ENCODE data around the gene MARF1.

MARF1 gene

DNA sequence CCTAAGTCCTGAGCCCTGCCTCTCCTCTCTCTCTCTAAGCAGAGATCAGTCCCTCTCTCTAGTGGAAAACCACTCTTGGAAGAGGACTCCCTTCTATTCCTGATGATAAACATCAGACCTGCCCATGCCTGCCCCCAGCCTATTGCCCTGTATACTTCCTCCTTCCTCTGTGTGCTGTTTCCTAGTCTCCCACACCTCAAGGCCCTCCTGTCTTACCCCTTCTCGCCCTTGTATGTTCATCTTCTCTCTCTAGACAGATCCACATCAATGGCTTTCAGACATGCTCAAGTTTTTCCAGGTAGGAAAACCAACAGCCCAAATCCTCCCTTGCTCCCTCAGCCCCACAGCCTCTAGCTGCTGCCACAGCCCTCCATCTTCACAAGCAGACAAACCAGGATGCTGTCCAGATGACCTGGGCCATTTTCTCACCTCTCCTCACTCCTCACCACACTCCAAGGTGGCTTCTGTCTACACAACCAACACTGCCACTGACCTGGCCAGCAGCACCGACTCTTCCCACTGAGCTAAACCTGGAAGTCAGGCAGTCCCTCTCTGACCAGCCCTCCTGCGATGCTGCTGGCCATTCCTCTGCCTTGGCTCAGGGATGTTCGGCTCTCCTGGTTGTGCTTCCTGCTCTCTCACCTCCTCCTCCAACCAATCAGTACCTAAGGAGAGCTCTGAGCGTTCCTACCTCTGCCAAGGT, 36.3 kb downstream of the MARF1 start:
- no peaks in the 10 kb centered on the region for H3K9me3 ChIP-seq (ENCODE audit: control insufficient read depth, insufficient read depth, low read length)
- no peaks in the 10 kb centered on the region for H3K27me3 ChIP-seq (ENCODE audit: control insufficient read depth, insufficient read depth, low read length)
- H3K27ac ChIP-seq (ENCODE audit: low read depth, low read length) = no peak overlapping the region
- H3K4me1 ChIP-seq (ENCODE audit: control insufficient read depth, insufficient read depth, low read length) = no peaks in the 10 kb centered on the region
- H3K4me3 ChIP-seq (ENCODE audit: low read depth, low read length) = no peak overlapping the region
- peaks cover 79% of the 10 kb centered on the region for H3K36me3 ChIP-seq (ENCODE audit: control insufficient read depth, insufficient read depth, low read length)
- no peak overlapping the region for H3K9ac ChIP-seq (ENCODE audit: low read depth, low read length)

GRCh38 chr16:15605839-15606517, 37.0 kb downstream of the MARF1 start:
- Histone ChIP-seq H3K36me3 (ENCODE audit: control insufficient read depth, insufficient read depth, low read length) (peaks cover 78% of the 10 kb centered on the region), H3K27ac (ENCODE audit: low read depth, low read length) (no peak overlapping the region), H3K4me1 (ENCODE audit: control insufficient read depth, insufficient read depth, low read length) (peaks cover 4% of the 10 kb centered on the region; the same call in 1 of the 2 replicates), H3K9me3 (ENCODE audit: control insufficient read depth, insufficient read depth, low read length) (no peaks in the 10 kb centered on the region), H3K27me3 (ENCODE audit: control insufficient read depth, insufficient read depth, low read length) (no peaks in the 10 kb centered on the region), H3K4me3 (ENCODE audit: low read depth, low read length) (no peak overlapping the region), H3K9ac (ENCODE audit: low read depth, low read length) (no peak overlapping the region)

GRCh38 chr16:15604460-15605440, 38.2 kb downstream of the MARF1 start:
- Histone ChIP-seq H3K9ac (ENCODE audit: low read depth, low read length) (no peak overlapping the region), H3K9me3 (ENCODE audit: control insufficient read depth, insufficient read depth, low read length) (no peaks in the 10 kb centered on the region), H3K4me1 (ENCODE audit: control insufficient read depth, insufficient read depth, low read length) (peaks cover 6% of the 10 kb centered on the region; the same call in 1 of the 2 replicates), H3K4me3 (ENCODE audit: low read depth, low read length) (no peak overlapping the region), H3K27me3 (ENCODE audit: control insufficient read depth, insufficient read depth, low read length) (no peaks in the 10 kb centered on the region), H3K27ac (ENCODE audit: low read depth, low read length) (no peak overlapping the region), H3K36me3 (ENCODE audit: control insufficient read depth, insufficient read depth, low read length) (peaks cover 77% of the 10 kb centered on the region)

GRCh38 chr16:15602285-15603044, 40.5 kb downstream of the MARF1 start:
- Histone ChIP-seq H3K4me3 (ENCODE audit: low read depth, low read length) (no peak overlapping the region), H3K36me3 (ENCODE audit: control insufficient read depth, insufficient read depth, low read length) (peaks cover 76% of the 10 kb centered on the region), H3K9ac (ENCODE audit: low read depth, low read length) (no peak overlapping the region), H3K4me1 (ENCODE audit: control insufficient read depth, insufficient read depth, low read length) (peaks cover 6% of the 10 kb centered on the region; the same call in 1 of the 2 replicates), H3K9me3 (ENCODE audit: control insufficient read depth, insufficient read depth, low read length) (no peaks in the 10 kb centered on the region), H3K27me3 (ENCODE audit: control insufficient read depth, insufficient read depth, low read length) (no peaks in the 10 kb centered on the region), H3K27ac (ENCODE audit: low read depth, low read length) (no peak overlapping the region)

GRCh38 chr16:15601212-15601879, 41.6 kb downstream of the MARF1 start:
- H3K9ac ChIP-seq (ENCODE audit: low read depth, low read length) = no peak overlapping the region
- peaks cover 82% of the 10 kb centered on the region for H3K36me3 ChIP-seq (ENCODE audit: control insufficient read depth, insufficient read depth, low read length)
- no peak overlapping the region for H3K27ac ChIP-seq (ENCODE audit: low read depth, low read length)
- no peaks in the 10 kb centered on the region for H3K9me3 ChIP-seq (ENCODE audit: control insufficient read depth, insufficient read depth, low read length)
- no peak overlapping the region for H3K4me3 ChIP-seq (ENCODE audit: low read depth, low read length)
- peaks cover 6% of the 10 kb centered on the region; the same call in 1 of the 2 replicates for H3K4me1 ChIP-seq (ENCODE audit: control insufficient read depth, insufficient read depth, low read length)
- H3K27me3 ChIP-seq (ENCODE audit: control insufficient read depth, insufficient read depth, low read length) = no peaks in the 10 kb centered on the region

- Histone ChIP-seq H3K4me3 (ENCODE audit: low read depth, low read length) (no peak overlapping the region), H3K27ac (ENCODE audit: low read depth, low read length) (no peak overlapping the region), H3K9me3 (ENCODE audit: control insufficient read depth, insufficient read depth, low read length) (no peaks in the 10 kb centered on the region), H3K4me1 (ENCODE audit: control insufficient read depth, insufficient read depth, low read length) (peaks cover 6% of the 10 kb centered on the region; the same call in 1 of the 2 replicates), H3K36me3 (ENCODE audit: control insufficient read depth, insufficient read depth, low read length) (peaks cover 92% of the 10 kb centered on the region), H3K27me3 (ENCODE audit: control insufficient read depth, insufficient read depth, low read length) (no peaks in the 10 kb centered on the region), H3K9ac (ENCODE audit: low read depth, low read length) (no peak overlapping the region)
Observed at GRCh38 chr16:15599303-15600070, 43.5 kb downstream of the MARF1 start.

- no peaks in the 10 kb centered on the region for H3K9me3 ChIP-seq (ENCODE audit: control insufficient read depth, insufficient read depth, low read length)
- H3K27me3 ChIP-seq (ENCODE audit: control insufficient read depth, insufficient read depth, low read length) = no peaks in the 10 kb centered on the region
- H3K9ac ChIP-seq (ENCODE audit: low read depth, low read length) = no peak overlapping the region
- no peak overlapping the region for H3K4me3 ChIP-seq (ENCODE audit: low read depth, low read length)
- H3K4me1 ChIP-seq (ENCODE audit: control insufficient read depth, insufficient read depth, low read length) = peaks cover 6% of the 10 kb centered on the region; the same call in 1 of the 2 replicates
- no peak overlapping the region for H3K27ac ChIP-seq (ENCODE audit: low read depth, low read length)
- H3K36me3 ChIP-seq (ENCODE audit: control insufficient read depth, insufficient read depth, low read length) = peaks cover 90% of the 10 kb centered on the region
Observed at GRCh38 chr16:15598648-15599190, 44.2 kb downstream of the MARF1 start.

DNA sequence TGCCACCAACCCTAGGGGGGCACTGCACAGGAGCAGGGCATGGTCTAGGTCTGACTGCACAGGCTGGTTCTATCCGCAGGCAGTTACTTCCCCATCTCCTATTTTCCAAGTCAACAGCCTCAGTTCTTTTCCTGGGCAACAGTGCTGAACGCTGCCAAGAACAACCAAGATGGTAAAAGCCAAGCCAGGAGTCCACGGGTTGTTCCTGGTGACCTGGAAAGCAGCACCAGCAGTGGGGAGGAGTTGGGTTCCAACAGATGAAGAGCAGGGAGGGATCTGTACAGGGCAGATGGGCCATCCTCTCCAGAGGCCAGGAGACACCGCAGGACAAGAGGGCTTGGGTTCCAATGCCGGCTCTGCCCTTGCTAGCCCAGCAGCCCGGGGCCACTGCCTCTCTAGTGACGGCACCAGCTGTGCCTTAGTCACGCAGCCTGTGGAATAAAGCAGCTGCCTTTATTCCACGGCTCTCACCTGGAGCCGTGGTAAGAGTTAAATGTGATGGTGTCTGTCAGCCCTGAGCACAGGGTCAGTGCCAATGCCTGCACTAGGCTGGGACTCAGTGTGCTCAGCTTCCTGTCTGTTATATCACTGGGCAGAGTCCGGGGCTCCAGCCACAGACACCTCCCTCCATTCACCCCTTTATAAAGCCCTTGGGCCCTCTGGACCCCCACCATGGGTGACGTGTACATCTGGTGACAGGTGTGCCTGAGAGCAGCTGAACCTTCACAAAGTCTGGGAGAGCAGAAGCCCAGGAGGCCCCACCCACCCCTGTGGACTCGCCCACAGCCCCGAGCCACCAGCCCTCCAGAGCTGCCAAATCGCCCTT, 44.9 kb downstream of the MARF1 start:
- no peak overlapping the region for H3K27ac ChIP-seq (ENCODE audit: low read depth, low read length)
- peaks cover 6% of the 10 kb centered on the region; the same call in 1 of the 2 replicates for H3K4me1 ChIP-seq (ENCODE audit: control insufficient read depth, insufficient read depth, low read length)
- H3K27me3 ChIP-seq (ENCODE audit: control insufficient read depth, insufficient read depth, low read length) = no peaks in the 10 kb centered on the region
- H3K4me3 ChIP-seq (ENCODE audit: low read depth, low read length) = no peak overlapping the region
- H3K36me3 ChIP-seq (ENCODE audit: control insufficient read depth, insufficient read depth, low read length) = peaks cover 83% of the 10 kb centered on the region
- H3K9ac ChIP-seq (ENCODE audit: low read depth, low read length) = no peak overlapping the region
- no peaks in the 10 kb centered on the region for H3K9me3 ChIP-seq (ENCODE audit: control insufficient read depth, insufficient read depth, low read length)

DNA sequence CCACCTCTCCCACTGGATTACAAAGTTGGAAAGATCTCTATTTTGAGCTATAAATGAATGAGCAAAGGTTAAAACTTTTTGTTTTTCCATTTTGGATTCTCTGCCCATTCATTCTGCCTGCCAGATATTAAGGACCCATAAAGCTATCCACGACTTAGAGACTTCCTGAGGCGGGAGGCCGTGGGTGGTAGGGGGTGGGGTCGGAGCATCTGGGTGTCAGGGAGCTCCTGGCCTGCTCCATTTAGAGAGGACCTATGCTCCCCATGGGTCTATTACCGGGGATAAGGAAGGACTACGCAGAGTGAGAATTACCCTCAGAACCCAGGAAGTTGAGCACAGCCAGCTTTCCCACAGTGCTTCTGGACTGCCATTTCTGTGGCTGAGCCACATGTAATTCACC, 45.8 kb downstream of the MARF1 start:
- H3K36me3 ChIP-seq (ENCODE audit: control insufficient read depth, insufficient read depth, low read length) = peaks cover 75% of the 10 kb centered on the region

More for the DNA sequence above, 45.8 kb downstream of the MARF1 start:
- Histone ChIP-seq H3K4me1 (ENCODE audit: control insufficient read depth, insufficient read depth, low read length) (peaks cover 6% of the 10 kb centered on the region; the same call in 1 of the 2 replicates), H3K27ac (ENCODE audit: low read depth, low read length) (no peak overlapping the region), H3K9me3 (ENCODE audit: control insufficient read depth, insufficient read depth, low read length) (no peaks in the 10 kb centered on the region), H3K9ac (ENCODE audit: low read depth, low read length) (no peak overlapping the region), H3K27me3 (ENCODE audit: control insufficient read depth, insufficient read depth, low read length) (no peaks in the 10 kb centered on the region), H3K4me3 (ENCODE audit: low read depth, low read length) (no peak overlapping the region)

All from HUES48 (cell line).